K562 (cell line): Measurements from ENCODE around the gene KLC1. TPM values are rescaled to one million over a fixed set of nuclear protein-coding genes. Genes with fewer than 3 reads are reported as not detected.

ENCODE experiments used
- EGR1 ChIP-seq: fragments of 450-650 bp; conservative IDR thresholded peaks from 2 replicates; pipeline ENCODE4 v1.6.1; 2017; ENCODE audit warnings: mild to moderate bottlenecking
- HDAC6 ChIP-seq: IDR thresholded peaks from 2 replicates; pipeline ENCODE4 v1.6.1; 2012; ENCODE audit warnings: low read depth, mild to moderate bottlenecking, control low read depth, inconsistent platforms, low read length, moderate library complexity
- KAT7 ChIP-seq: sonication (generic); formaldehyde crosslinking; IDR thresholded peaks from 2 replicates; pipeline ENCODE4 v1.8.0; 2022; ENCODE audit warnings: missing genetic modification reagents, mild to moderate bottlenecking, borderline replicate concordance
- MEF2D ChIP-seq: conservative IDR thresholded peaks from 2 replicates; pipeline ENCODE4 v1.6.1; 2016; ENCODE audit warnings: low read depth, missing genetic modification characterization, missing compliant biosample characterization
- NBN ChIP-seq: fragments of 450-650 bp; IDR thresholded peaks from 2 replicates; pipeline ENCODE4 v1.6.1; 2016; ENCODE audit warnings: low read depth, mild to moderate bottlenecking
- SREBF2 ChIP-seq: sonication (generic); formaldehyde crosslinking; IDR thresholded peaks from 2 replicates; pipeline ENCODE4 v1.4.0; 2020; ENCODE audit warnings: mild to moderate bottlenecking, missing genetic modification reagents
- XRCC4 ChIP-seq: IDR thresholded peaks from one replicate; pipeline ENCODE4 v1.6.1; 2011; ENCODE audit not compliant: insufficient read depth, insufficient read length; ENCODE audit errors: extremely low read depth
- ZBTB17 ChIP-seq: fragments of 450-650 bp; formaldehyde crosslinking; IDR thresholded peaks from 2 replicates; pipeline ENCODE4 v1.4.0; 2020; ENCODE audit warnings: mild to moderate bottlenecking
- ZC3H8 ChIP-seq: fragments of 450-650 bp; IDR thresholded peaks from 2 replicates; pipeline ENCODE4 v1.6.1; 2017
- ZKSCAN1 ChIP-seq: fragments of 150-350 bp; IDR thresholded peaks from 2 replicates; pipeline ENCODE4 v1.6.1; 2016; ENCODE audit warnings: low read depth, low read length
- ZNF212 ChIP-seq: fragments of 450-650 bp; formaldehyde crosslinking; IDR thresholded peaks from 2 replicates; pipeline ENCODE4 v1.4.0; 2020; ENCODE audit warnings: mild to moderate bottlenecking
- ZNF384 ChIP-seq: IDR thresholded peaks from 2 replicates; pipeline ENCODE4 v1.6.1; 2012; ENCODE audit warnings: low read depth, low read length, improper control_type of control experiment
- polyA plus RNA-seq, 8 experiments: library from polyadenylated mRNA; depleted of rRNA in 4 of 8; stranded (reverse) in 5 of 8; unstranded in 3 of 8; fragments of >200 nt; fragmentation: Nextera tagmentation in 2 of 8; fragmentation: Illumina TruSeq in 1 of 8; extraction: Ambion mirVana in 2 of 8; extraction: Trizol in 1 of 8; gene quantifications; 2 replicates each; pipeline versions ENCODE4 v1.2.1 to v1.2.3, GENCODE V29; 2011 to 2014; ENCODE audit warnings: inconsistent platforms in 1 of 8, missing spikeins in 1 of 8
- total RNA-seq, 7 experiments: library from RNA; depleted of rRNA in 6 of 7; stranded (reverse); fragments of >200 nt in 6 of 7; fragmentation: Illumina TruSeq in 2 of 7; extraction: Trizol in 2 of 7; gene quantifications; 2 replicates each; pipeline versions ENCODE4 v1.2.1 to v1.2.3, GENCODE V29; 2011 to 2021; ENCODE audit warnings: low replicate concordance in 1 of 7
- TF ChIP-seq, protein P1 (sequence below): sonication (generic); formaldehyde crosslinking; IDR thresholded peaks from 2 replicates; pipeline ENCODE4 v1.8.1; 2023; ENCODE audit warnings: mild to moderate bottlenecking, missing genetic modification reagents
- TF ChIP-seq, protein P2 (sequence below): fragments of 450-650 bp; formaldehyde crosslinking; IDR thresholded peaks from 2 replicates; pipeline ENCODE4 v1.4.0; 2020; ENCODE audit warnings: mild to moderate bottlenecking
- TF ChIP-seq, protein P3 (sequence below): fragments of 450-650 bp; formaldehyde crosslinking; IDR thresholded peaks from 2 replicates; pipeline ENCODE4 v1.4.0; 2020; ENCODE audit warnings: mild to moderate bottlenecking, mixed read lengths
- TF ChIP-seq, protein P4 (sequence below), 2 experiments: IDR thresholded peaks; 2 replicates each; pipeline ENCODE4 v1.6.1; 2012; ENCODE audit warnings: improper control_type of control experiment in 2 of 2, low read depth in 2 of 2, low read length in 2 of 2, borderline replicate concordance in 1 of 2
- TF ChIP-seq, protein P5 (sequence below): fragments of 250-450 bp; sonication (Bioruptor Pico); IDR thresholded peaks from 2 replicates; pipeline ENCODE4 v1.4.0; 2020; ENCODE audit warnings: mild to moderate bottlenecking, moderate library complexity, borderline replicate concordance

The KLC1 gene
- total and polyA plus RNA-seq, 9 of the 15 experiments (the other 6 are each of a cell fraction or from before 2014, with no cell fraction given), result 4.9 to 134 (median 54.8) TPM

DNA sequence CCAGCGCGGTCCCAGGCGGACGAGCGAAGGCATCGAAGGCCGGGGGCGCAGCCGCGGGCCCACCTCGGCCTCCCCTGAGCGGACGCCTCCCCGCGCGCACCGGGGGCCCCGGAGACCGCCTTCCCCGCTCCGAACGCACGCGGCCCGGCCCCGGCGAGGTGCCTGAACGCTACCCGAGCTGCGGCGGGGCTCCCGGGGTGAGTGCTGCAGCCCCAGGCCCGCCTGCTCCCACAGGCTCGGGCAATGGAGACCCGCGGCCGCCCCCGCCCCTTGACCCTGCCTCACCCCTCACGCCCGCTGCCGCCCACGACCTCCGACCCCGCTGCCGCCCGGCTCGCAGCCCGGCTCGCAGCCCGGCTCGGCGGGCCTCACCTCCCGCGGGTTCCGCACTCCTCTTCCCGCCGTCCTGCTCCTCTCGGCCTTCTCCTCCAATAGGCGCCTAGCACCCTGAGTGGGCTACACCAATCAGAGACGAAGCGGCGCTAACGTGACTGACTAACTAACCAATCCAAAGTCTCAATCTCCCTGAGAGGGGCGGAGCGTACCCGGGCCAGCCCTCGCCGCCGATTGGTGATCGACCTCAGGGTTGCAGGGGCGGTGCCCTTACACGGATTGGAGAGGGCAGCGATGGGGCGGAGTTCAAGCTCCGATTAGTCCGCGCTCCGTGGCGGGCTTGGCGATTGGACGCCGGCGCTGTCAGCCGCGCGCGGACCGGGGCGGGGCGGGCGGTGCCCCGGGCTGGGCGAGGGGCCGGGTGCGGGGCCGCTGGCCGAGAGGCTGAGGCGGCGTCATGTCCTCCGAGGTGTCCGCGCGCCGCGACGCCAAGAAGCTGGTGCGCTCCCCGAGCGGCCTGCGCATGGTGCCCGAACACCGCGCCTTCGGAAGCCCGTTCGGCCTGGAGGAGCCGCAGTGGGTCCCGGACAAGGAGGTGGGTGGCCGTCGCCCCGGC, 86.3 kb downstream of the KLC1 start, which contains the start of the genes XRCC3 and ZFYVE21 (continued):
- TF ChIP-seq SREBF2 (CRISPR knock-in tag) (no peak), EGR1 (no peak), XRCC4 (no peak), ZC3H8 (no peak), ZBTB17 (CRISPR knock-in tag) (no peak), MEF2D (tag) (no peak), ZNF212 (CRISPR knock-in tag) (no peak), ZNF384 (no peak), KAT7 (CRISPR knock-in tag) (no peak), ZKSCAN1 (0 out of 2 replicates have a peak, but pooled peaks have one; percentile 8), HDAC6 (no peak), NBN (no peak)
- TF ChIP-seq, protein P1, sequence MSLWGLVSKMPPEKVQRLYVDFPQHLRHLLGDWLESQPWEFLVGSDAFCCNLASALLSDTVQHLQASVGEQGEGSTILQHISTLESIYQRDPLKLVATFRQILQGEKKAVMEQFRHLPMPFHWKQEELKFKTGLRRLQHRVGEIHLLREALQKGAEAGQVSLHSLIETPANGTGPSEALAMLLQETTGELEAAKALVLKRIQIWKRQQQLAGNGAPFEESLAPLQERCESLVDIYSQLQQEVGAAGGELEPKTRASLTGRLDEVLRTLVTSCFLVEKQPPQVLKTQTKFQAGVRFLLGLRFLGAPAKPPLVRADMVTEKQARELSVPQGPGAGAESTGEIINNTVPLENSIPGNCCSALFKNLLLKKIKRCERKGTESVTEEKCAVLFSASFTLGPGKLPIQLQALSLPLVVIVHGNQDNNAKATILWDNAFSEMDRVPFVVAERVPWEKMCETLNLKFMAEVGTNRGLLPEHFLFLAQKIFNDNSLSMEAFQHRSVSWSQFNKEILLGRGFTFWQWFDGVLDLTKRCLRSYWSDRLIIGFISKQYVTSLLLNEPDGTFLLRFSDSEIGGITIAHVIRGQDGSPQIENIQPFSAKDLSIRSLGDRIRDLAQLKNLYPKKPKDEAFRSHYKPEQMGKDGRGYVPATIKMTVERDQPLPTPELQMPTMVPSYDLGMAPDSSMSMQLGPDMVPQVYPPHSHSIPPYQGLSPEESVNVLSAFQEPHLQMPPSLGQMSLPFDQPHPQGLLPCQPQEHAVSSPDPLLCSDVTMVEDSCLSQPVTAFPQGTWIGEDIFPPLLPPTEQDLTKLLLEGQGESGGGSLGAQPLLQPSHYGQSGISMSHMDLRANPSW, result no peak
- TF ChIP-seq, protein P2, sequence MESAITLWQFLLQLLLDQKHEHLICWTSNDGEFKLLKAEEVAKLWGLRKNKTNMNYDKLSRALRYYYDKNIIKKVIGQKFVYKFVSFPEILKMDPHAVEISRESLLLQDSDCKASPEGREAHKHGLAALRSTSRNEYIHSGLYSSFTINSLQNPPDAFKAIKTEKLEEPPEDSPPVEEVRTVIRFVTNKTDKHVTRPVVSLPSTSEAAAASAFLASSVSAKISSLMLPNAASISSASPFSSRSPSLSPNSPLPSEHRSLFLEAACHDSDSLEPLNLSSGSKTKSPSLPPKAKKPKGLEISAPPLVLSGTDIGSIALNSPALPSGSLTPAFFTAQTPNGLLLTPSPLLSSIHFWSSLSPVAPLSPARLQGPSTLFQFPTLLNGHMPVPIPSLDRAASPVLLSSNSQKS (CRISPR knock-in tag), result no peak
- TF ChIP-seq, protein P3, sequence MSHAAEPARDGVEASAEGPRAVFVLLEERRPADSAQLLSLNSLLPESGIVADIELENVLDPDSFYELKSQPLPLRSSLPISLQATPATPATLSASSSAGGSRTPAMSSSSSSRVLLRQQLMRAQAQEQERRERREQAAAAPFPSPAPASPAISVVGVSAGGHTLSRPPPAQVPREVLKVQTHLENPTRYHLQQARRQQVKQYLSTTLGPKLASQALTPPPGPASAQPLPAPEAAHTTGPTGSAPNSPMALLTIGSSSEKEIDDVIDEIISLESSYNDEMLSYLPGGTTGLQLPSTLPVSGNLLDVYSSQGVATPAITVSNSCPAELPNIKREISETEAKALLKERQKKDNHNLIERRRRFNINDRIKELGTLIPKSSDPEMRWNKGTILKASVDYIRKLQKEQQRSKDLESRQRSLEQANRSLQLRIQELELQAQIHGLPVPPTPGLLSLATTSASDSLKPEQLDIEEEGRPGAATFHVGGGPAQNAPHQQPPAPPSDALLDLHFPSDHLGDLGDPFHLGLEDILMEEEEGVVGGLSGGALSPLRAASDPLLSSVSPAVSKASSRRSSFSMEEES (CRISPR knock-in tag), result no peak
- TF ChIP-seq, protein P4, sequence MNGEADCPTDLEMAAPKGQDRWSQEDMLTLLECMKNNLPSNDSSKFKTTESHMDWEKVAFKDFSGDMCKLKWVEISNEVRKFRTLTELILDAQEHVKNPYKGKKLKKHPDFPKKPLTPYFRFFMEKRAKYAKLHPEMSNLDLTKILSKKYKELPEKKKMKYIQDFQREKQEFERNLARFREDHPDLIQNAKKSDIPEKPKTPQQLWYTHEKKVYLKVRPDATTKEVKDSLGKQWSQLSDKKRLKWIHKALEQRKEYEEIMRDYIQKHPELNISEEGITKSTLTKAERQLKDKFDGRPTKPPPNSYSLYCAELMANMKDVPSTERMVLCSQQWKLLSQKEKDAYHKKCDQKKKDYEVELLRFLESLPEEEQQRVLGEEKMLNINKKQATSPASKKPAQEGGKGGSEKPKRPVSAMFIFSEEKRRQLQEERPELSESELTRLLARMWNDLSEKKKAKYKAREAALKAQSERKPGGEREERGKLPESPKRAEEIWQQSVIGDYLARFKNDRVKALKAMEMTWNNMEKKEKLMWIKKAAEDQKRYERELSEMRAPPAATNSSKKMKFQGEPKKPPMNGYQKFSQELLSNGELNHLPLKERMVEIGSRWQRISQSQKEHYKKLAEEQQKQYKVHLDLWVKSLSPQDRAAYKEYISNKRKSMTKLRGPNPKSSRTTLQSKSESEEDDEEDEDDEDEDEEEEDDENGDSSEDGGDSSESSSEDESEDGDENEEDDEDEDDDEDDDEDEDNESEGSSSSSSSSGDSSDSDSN (IDR thresholded peaks at IDR 0.05; ENCODE audit: borderline replicate concordance in 1 of 2, low read depth in 2 of 2, low read length in 2 of 2), result 0 out of 4 replicates have a peak, but pooled peaks of 1 of the 2 experiments have one; percentile 20
- TF ChIP-seq, protein P5, sequence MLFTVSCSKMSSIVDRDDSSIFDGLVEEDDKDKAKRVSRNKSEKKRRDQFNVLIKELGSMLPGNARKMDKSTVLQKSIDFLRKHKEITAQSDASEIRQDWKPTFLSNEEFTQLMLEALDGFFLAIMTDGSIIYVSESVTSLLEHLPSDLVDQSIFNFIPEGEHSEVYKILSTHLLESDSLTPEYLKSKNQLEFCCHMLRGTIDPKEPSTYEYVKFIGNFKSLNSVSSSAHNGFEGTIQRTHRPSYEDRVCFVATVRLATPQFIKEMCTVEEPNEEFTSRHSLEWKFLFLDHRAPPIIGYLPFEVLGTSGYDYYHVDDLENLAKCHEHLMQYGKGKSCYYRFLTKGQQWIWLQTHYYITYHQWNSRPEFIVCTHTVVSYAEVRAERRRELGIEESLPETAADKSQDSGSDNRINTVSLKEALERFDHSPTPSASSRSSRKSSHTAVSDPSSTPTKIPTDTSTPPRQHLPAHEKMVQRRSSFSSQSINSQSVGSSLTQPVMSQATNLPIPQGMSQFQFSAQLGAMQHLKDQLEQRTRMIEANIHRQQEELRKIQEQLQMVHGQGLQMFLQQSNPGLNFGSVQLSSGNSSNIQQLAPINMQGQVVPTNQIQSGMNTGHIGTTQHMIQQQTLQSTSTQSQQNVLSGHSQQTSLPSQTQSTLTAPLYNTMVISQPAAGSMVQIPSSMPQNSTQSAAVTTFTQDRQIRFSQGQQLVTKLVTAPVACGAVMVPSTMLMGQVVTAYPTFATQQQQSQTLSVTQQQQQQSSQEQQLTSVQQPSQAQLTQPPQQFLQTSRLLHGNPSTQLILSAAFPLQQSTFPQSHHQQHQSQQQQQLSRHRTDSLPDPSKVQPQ, result no peak
